HepG2 (cell line): ENCODE data around the gene HSPA1A. TPM values are rescaled to one million over a fixed set of nuclear protein-coding genes. Genes with fewer than 3 reads are reported as not detected.

Experiments used
- CHD4 ChIP-seq: fragments of 200-600 bp; sonication (generic); IDR thresholded peaks from 2 replicates; pipeline ENCODE4 v1.7.0; 2017; ENCODE audit warnings: mild to moderate bottlenecking, low read length, borderline replicate concordance
- FIP1L1 ChIP-seq: fragments of 200-400 bp; formaldehyde crosslinking; IDR thresholded peaks from 2 replicates; pipeline ENCODE4 v1.6.1; 2018; ENCODE audit warnings: low read depth, mild to moderate bottlenecking, low read length, moderate library complexity, borderline replicate concordance; ENCODE audit not compliant: insufficient read depth
- MAFF ChIP-seq: IDR thresholded peaks from 2 replicates; pipeline ENCODE4 v1.6.1; 2011; ENCODE audit warnings: low read depth, low read length, improper control_type of control experiment
- MTF2 ChIP-seq: sonication (generic); formaldehyde crosslinking; IDR thresholded peaks from 2 replicates; pipeline ENCODE4 v1.5.0; 2020; ENCODE audit warnings: missing genetic modification reagents, borderline replicate concordance
- PITX1 ChIP-seq: sonication (generic); formaldehyde crosslinking; IDR thresholded peaks from 2 replicates; pipeline ENCODE4 v1.5.1; 2020; ENCODE audit warnings: mild to moderate bottlenecking, missing genetic modification reagents
- POLR2G ChIP-seq: fragments of 200-400 bp; formaldehyde crosslinking; IDR thresholded peaks from 2 replicates; pipeline ENCODE4 v1.6.1; 2018; ENCODE audit warnings: mild to moderate bottlenecking, low read depth, low read length, moderate library complexity
- RARA ChIP-seq: IDR thresholded peaks from 2 replicates; pipeline ENCODE4 v1.6.1; 2016; ENCODE audit warnings: missing genetic modification reagents, missing compliant biosample characterization
- SMC3 ChIP-seq: IDR thresholded peaks from 2 replicates; pipeline ENCODE4 v1.6.1; 2011; ENCODE audit warnings: low read length, improper control_type of control experiment
- SNAPC4 ChIP-seq: sonication (generic); formaldehyde crosslinking; IDR thresholded peaks from 2 replicates; pipeline ENCODE4 v1.4.0; 2020; ENCODE audit warnings: mild to moderate bottlenecking, missing genetic modification reagents
- TFAP4 ChIP-seq: sonication (generic); IDR thresholded peaks from 2 replicates; pipeline ENCODE4 v1.6.1; 2016; ENCODE audit warnings: low read depth, borderline replicate concordance
- ZKSCAN5 ChIP-seq: sonication (generic); formaldehyde crosslinking; IDR thresholded peaks from 2 replicates; pipeline ENCODE4 v1.5.1; 2020; ENCODE audit warnings: mild to moderate bottlenecking, missing genetic modification reagents
- ZNF138 ChIP-seq: sonication (generic); formaldehyde crosslinking; IDR thresholded peaks from 2 replicates; pipeline ENCODE4 v1.5.0; 2020; ENCODE audit warnings: mild to moderate bottlenecking, low read depth, missing genetic modification reagents
- ZNF224 ChIP-seq: sonication (generic); formaldehyde crosslinking; IDR thresholded peaks from 2 replicates; pipeline ENCODE4 v1.5.0; 2020; ENCODE audit warnings: mild to moderate bottlenecking, missing genetic modification reagents
- ZNF335 ChIP-seq: sonication (generic); formaldehyde crosslinking; IDR thresholded peaks from 2 replicates; pipeline ENCODE4 v1.4.0; 2020; ENCODE audit warnings: missing genetic modification reagents
- ZNF678 ChIP-seq: sonication (generic); formaldehyde crosslinking; IDR thresholded peaks from 2 replicates; pipeline ENCODE4 v1.4.0; 2020; ENCODE audit warnings: mild to moderate bottlenecking, missing genetic modification reagents
- ZNF709 ChIP-seq: sonication (generic); formaldehyde crosslinking; IDR thresholded peaks from 2 replicates; pipeline ENCODE4 v1.5.0; 2020; ENCODE audit warnings: mild to moderate bottlenecking, missing genetic modification reagents
- ZNF800 ChIP-seq: sonication (generic); formaldehyde crosslinking; IDR thresholded peaks from 2 replicates; pipeline ENCODE4 v1.4.0; 2020; ENCODE audit warnings: missing genetic modification reagents
- polyA plus RNA-seq, 8 experiments: library from polyadenylated mRNA; depleted of rRNA in 3 of 8; stranded (reverse) in 7 of 8; unstranded in 1 of 8; fragments of >200 nt; fragmentation: Illumina TruSeq in 4 of 8; extraction: Trizol in 4 of 8; gene quantifications; 2 replicates each; pipeline versions ENCODE4 v1.2.1 to v1.2.3, GENCODE V29; 2011 to 2016; ENCODE audit warnings: low read depth in 4 of 8, missing spikeins in 1 of 8, mixed read lengths in 1 of 8; ENCODE audit not compliant: insufficient read depth in 1 of 8
- total RNA-seq, 5 experiments: library from RNA; depleted of rRNA; stranded (reverse); fragments of >200 nt; fragmentation: Illumina TruSeq; extraction: Trizol; gene quantifications; 2 replicates each; pipeline ENCODE4 v1.2.3, GENCODE V29; 2016; ENCODE audit warnings: low read depth in 1 of 5
- TF ChIP-seq, protein P1 (sequence below): sonication (generic); formaldehyde crosslinking; IDR thresholded peaks from 2 replicates; pipeline ENCODE4 v1.8.1; 2023; ENCODE audit warnings: mild to moderate bottlenecking, moderate library complexity, missing genetic modification reagents
- TF ChIP-seq, protein P2 (sequence below): IDR thresholded peaks from 2 replicates; pipeline ENCODE4 v1.6.1; 2016; ENCODE audit warnings: missing compliant biosample characterization, missing genetic modification reagents, borderline replicate concordance

HSPA1A gene
- total and polyA plus RNA-seq, 2 of the 13 experiments (the other 11 are each of a cell fraction or from before 2014, with no cell fraction given), result 44.5 to 85.0 TPM

GRCh38 chr6:31822036-31822821, 6.9 kb downstream of the HSPA1A start (continued):
- TF ChIP-seq ZNF800 (CRISPR knock-in tag), result no peak; the same call in 1 of the 2 replicates
- peak; percentile 50; the same call in 1 of the 2 replicates for TF ChIP-seq RARA (CRISPR knock-in tag)
- TF ChIP-seq SNAPC4, result no peak
- TF ChIP-seq MAFF, result 0 out of 2 replicates have a peak, but pooled peaks have one; percentile 19
- no peak for TF ChIP-seq PITX1 (CRISPR knock-in tag)
- TF ChIP-seq ZNF138, result no peak
- TF ChIP-seq ZNF224 (CRISPR knock-in tag), result 0 out of 2 replicates have a peak, but pooled peaks have one; percentile 57
- TF ChIP-seq ZKSCAN5, result no peak
- no peak for TF ChIP-seq POLR2G
- peak; percentile 97 for TF ChIP-seq ZNF335
- TF ChIP-seq FIP1L1, result no peak
- 0 out of 2 replicates have a peak, but pooled peaks have one; percentile 17 for TF ChIP-seq SMC3
- TF ChIP-seq, protein P1, sequence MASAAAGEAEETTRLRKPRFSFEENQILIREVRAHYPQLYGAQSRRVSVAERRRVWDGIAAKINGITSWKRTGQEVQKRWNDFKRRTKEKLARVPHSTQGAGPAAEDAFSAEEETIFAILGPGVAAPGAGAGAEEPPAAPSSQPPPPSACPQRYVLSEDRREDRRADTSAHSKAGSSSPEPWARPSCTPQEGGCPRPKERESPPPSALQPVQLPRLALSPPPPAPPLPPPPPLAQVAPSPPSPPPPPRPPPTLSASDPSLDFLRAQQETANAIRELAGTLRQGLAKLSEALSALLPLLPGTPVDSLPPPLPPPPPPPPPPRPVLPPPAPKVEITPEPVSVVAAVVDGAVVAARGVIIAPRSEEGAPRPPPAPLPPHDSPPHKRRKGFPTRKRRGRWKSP, result peak; percentile 50; the same call in 1 of the 2 replicates
- TF ChIP-seq MTF2 (CRISPR knock-in tag), result no peak
- TF ChIP-seq CHD4, result no peak
- TF ChIP-seq ZNF678 (CRISPR knock-in tag), result no peak
- TF ChIP-seq, protein P2, sequence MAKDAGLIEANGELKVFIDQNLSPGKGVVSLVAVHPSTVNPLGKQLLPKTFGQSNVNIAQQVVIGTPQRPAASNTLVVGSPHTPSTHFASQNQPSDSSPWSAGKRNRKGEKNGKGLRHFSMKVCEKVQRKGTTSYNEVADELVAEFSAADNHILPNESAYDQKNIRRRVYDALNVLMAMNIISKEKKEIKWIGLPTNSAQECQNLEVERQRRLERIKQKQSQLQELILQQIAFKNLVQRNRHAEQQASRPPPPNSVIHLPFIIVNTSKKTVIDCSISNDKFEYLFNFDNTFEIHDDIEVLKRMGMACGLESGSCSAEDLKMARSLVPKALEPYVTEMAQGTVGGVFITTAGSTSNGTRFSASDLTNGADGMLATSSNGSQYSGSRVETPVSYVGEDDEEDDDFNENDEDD (CRISPR knock-in tag), result peak; percentile 62; the same call in 1 of the 2 replicates
- TF ChIP-seq ZNF709 (CRISPR knock-in tag), result no peak
- no peak for TF ChIP-seq TFAP4
